Astrocyte (in vitro differentiated cells and primary cell): Measurements from ENCODE around the gene SAMD14. TPM values are rescaled to one million over a fixed set of nuclear protein-coding genes. Genes with fewer than 3 reads are reported as not detected.

Source experiments
- DNase-seq: peaks from one replicate; pipeline ENCODE4 v3.0.0-alpha.2; 2010; ENCODE audit warnings: low read depth
- FAIRE-seq: peaks from 2 replicates; lab custom pipeline; 2011; peaks lifted over from hg19 to GRCh38; lab: Jason Lieb, UNC
- H2AFZ ChIP-seq: 2 replicates; pipeline ENCODE4 v1.6.0; 2012; ENCODE audit warnings: low read depth, low read length, inconsistent platforms
- H3K27ac ChIP-seq: 2 replicates; pipeline ENCODE4 v1.5.1; 2011; ENCODE audit warnings: low read depth, low read length, inconsistent platforms
- H3K27me3 ChIP-seq: 2 replicates; pipeline ENCODE4 v1.6.0; 2011; ENCODE audit warnings: low read length, inconsistent platforms; ENCODE audit not compliant: insufficient read depth
- H3K36me3 ChIP-seq: 2 replicates; pipeline ENCODE4 v1.5.1; 2011; ENCODE audit warnings: low read length, inconsistent platforms; ENCODE audit not compliant: insufficient read depth
- H3K4me1 ChIP-seq: 2 replicates; pipeline ENCODE4 v1.5.1; 2011; ENCODE audit warnings: low read length, inconsistent platforms; ENCODE audit not compliant: insufficient read depth
- H3K4me2 ChIP-seq: 2 replicates; pipeline ENCODE4 v1.6.0; 2012; ENCODE audit warnings: low read length, inconsistent platforms
- H3K4me3 ChIP-seq: 2 replicates; pipeline ENCODE4 v1.5.1; 2011; ENCODE audit warnings: low read depth, mild to moderate bottlenecking, low read length, inconsistent platforms; ENCODE audit not compliant: insufficient read depth
- H3K79me2 ChIP-seq: 2 replicates; pipeline ENCODE4 v1.6.0; 2012; ENCODE audit warnings: mild to moderate bottlenecking, low read length, inconsistent platforms; ENCODE audit not compliant: insufficient read depth
- H3K9ac ChIP-seq: 2 replicates; pipeline ENCODE4 v1.6.0; 2012; ENCODE audit warnings: mild to moderate bottlenecking, low read length, inconsistent platforms
- H3K9me3 ChIP-seq: 2 replicates; pipeline ENCODE4 v1.5.1; 2012; ENCODE audit warnings: low read depth, mild to moderate bottlenecking, low read length, inconsistent platforms; ENCODE audit not compliant: insufficient read depth
- H4K20me1 ChIP-seq: 2 replicates; pipeline ENCODE4 v1.6.0; 2012; ENCODE audit warnings: low read length, inconsistent platforms; ENCODE audit not compliant: insufficient read depth
- H3K27ac Mint-ChIP-seq: one replicate; pipeline ENCODE4 v1.8.0; 2021; ENCODE audit warnings: mild to moderate bottlenecking, mixed read lengths; ENCODE audit not compliant: unreplicated experiment
- H3K27me3 Mint-ChIP-seq: one replicate; pipeline ENCODE4 v1.8.0; 2021; ENCODE audit warnings: low read depth, mixed read lengths; ENCODE audit not compliant: unreplicated experiment
- H3K36me3 Mint-ChIP-seq: one replicate; pipeline ENCODE4 v1.8.0; 2021; ENCODE audit warnings: low read depth, mixed read lengths; ENCODE audit not compliant: unreplicated experiment
- H3K4me1 Mint-ChIP-seq: one replicate; pipeline ENCODE4 v1.8.0; 2021; ENCODE audit warnings: low read depth, mixed read lengths; ENCODE audit not compliant: unreplicated experiment
- H3K4me3 Mint-ChIP-seq: one replicate; pipeline ENCODE4 v1.8.0; 2021; ENCODE audit warnings: mild to moderate bottlenecking, moderate library complexity, mixed read lengths; ENCODE audit not compliant: unreplicated experiment
- H3K9me3 Mint-ChIP-seq: one replicate; pipeline ENCODE4 v1.8.0; 2021; ENCODE audit warnings: mild to moderate bottlenecking, mixed read lengths; ENCODE audit not compliant: unreplicated experiment
- EZH2 ChIP-seq: IDR thresholded peaks from 2 replicates; pipeline ENCODE4 v1.6.1; 2012; ENCODE audit warnings: mild to moderate bottlenecking, low read length, inconsistent platforms; ENCODE audit not compliant: insufficient read depth
- total RNA-seq: library from RNA; stranded (reverse); gene quantifications from 2 replicates; pipeline ENCODE4 v1.2.1, GENCODE V29; 2021
- TF ChIP-seq, protein P1 (sequence below): IDR thresholded peaks from 2 replicates; pipeline ENCODE4 v1.5.1; 2011; ENCODE audit warnings: low read depth, mild to moderate bottlenecking, inconsistent platforms, low read length, moderate library complexity; ENCODE audit not compliant: insufficient read depth

SAMD14 gene
- total RNA-seq, 1 donor from 2014 or later: 10.8 TPM

DNA sequence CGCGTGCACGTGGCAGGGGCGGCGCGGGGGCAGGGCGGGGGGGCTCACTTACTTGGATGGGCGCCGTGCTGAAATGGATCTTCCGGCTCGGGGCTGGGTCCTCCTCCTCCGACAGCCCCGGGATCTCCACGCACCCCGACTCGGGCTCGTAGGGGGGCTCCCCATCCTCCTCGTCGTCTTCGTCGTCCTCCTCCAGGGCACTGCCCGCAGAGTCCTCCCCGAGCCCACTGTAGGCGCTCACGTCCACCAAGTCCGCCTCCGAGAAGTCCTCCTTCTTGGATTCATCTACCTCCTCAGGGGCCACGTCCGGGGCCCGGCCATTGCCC is 19.1 kb upstream of the SAMD14 start:
- Histone ChIP-seq H3K36me3 (peaks cover 9% of the 10 kb centered on the region), H2AFZ (no peak overlapping the region), H3K4me3 (peak overlapping the region; percentile 71), H3K9ac (peak overlapping the region; percentile 90), H4K20me1 (peaks cover 52% of the 10 kb centered on the region), H3K27me3 (no peaks in the 10 kb centered on the region), H3K4me2 (peak overlapping the region; percentile 89), H3K27ac (peak overlapping the region; percentile 72), H3K79me2 (peaks cover 66% of the 10 kb centered on the region), H3K9me3 (no peaks in the 10 kb centered on the region), H3K4me1 (peaks cover 39% of the 10 kb centered on the region)
- DNase-seq (no peak), FAIRE-seq (no peak)
- Mint-ChIP-seq H3K4me1 (peaks cover 14% of the 10 kb centered on the region), H3K27ac (no peak overlapping the region), H3K36me3 (peaks cover 12% of the 10 kb centered on the region), H3K27me3 (no peaks in the 10 kb centered on the region), H3K9me3 (no peaks in the 10 kb centered on the region), H3K4me3 (peak overlapping the region; percentile 91)
- TF ChIP-seq EZH2: no peak
- TF ChIP-seq, protein P1, sequence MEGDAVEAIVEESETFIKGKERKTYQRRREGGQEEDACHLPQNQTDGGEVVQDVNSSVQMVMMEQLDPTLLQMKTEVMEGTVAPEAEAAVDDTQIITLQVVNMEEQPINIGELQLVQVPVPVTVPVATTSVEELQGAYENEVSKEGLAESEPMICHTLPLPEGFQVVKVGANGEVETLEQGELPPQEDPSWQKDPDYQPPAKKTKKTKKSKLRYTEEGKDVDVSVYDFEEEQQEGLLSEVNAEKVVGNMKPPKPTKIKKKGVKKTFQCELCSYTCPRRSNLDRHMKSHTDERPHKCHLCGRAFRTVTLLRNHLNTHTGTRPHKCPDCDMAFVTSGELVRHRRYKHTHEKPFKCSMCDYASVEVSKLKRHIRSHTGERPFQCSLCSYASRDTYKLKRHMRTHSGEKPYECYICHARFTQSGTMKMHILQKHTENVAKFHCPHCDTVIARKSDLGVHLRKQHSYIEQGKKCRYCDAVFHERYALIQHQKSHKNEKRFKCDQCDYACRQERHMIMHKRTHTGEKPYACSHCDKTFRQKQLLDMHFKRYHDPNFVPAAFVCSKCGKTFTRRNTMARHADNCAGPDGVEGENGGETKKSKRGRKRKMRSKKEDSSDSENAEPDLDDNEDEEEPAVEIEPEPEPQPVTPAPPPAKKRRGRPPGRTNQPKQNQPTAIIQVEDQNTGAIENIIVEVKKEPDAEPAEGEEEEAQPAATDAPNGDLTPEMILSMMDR: no peak

DNA sequence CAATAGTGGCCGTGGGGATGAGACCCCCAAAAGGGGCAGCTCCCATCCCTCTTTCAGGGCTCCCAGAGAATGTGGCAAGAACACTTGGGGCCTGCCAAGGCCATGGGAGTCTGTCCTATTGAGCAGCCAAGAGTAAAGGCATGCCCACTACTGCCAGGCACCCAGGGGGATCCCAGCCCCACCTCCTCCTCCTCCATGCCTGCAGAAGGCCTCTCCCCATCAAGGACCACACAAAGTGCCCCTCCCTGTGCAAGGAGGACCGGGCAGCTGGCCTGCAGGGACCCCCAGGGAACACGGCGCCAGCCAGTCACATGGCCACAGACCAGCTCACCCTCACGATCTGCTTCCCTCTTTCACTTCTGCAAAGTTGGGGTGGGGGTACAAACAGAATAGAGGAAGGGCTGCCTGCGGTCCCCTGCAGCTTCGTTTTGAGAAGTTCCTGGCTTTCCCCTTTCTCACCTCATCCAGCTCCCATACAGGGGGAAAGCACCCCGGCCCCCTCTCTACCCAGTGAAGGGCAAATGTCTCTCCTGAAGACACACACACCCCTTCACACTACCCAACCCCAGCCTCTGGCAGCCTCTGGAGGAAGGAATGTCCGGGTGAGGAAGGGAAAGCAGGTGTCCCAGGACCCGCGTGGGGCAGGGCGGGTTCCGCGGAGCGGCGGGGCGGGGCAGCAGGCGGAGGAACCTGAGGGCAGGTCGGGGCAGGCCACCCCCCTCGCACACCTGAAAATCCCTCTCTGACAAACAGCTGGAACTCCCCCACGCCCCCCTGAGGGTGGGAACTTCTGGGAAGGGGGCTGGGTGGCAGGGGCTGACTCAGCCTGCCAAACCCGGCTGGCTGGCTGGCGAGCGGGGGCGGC is 18.5 kb upstream of the SAMD14 start:
- Mint-ChIP-seq H3K36me3 (peaks cover 14% of the 10 kb centered on the region), H3K27me3 (no peaks in the 10 kb centered on the region), H3K4me1 (peaks cover 14% of the 10 kb centered on the region), H3K27ac (peak overlapping the region; percentile 18), H3K4me3 (peak overlapping the region; percentile 92), H3K9me3 (no peaks in the 10 kb centered on the region)
- Histone ChIP-seq H3K4me3 (peak overlapping the region; percentile 71), H3K9ac (peak overlapping the region; percentile 71), H3K27me3 (no peaks in the 10 kb centered on the region), H3K9me3 (no peaks in the 10 kb centered on the region), H3K4me1 (peaks cover 39% of the 10 kb centered on the region), H2AFZ (no peak overlapping the region), H3K79me2 (peaks cover 72% of the 10 kb centered on the region), H4K20me1 (peaks cover 58% of the 10 kb centered on the region), H3K4me2 (peak overlapping the region; percentile 89), H3K27ac (peak overlapping the region; percentile 3), H3K36me3 (peaks cover 9% of the 10 kb centered on the region)
- FAIRE-seq: no peak
- TF ChIP-seq, protein P1: no peak
- no peak for TF ChIP-seq EZH2
- no peak for DNase-seq

GRCh38 chr17:50147841-50148225 is 17.9 kb upstream of the SAMD14 start:
- Histone ChIP-seq H3K9me3 (no peaks in the 10 kb centered on the region), H3K79me2 (peaks cover 78% of the 10 kb centered on the region), H3K9ac (peak overlapping the region; percentile 71), H4K20me1 (peaks cover 63% of the 10 kb centered on the region), H3K4me3 (peak overlapping the region; percentile 71), H3K27me3 (no peaks in the 10 kb centered on the region), H3K4me2 (peak overlapping the region; percentile 89), H3K27ac (peak overlapping the region; percentile 0), H3K36me3 (peaks cover 12% of the 10 kb centered on the region), H3K4me1 (peaks cover 39% of the 10 kb centered on the region), H2AFZ (no peak overlapping the region)
- Mint-ChIP-seq H3K36me3 (peaks cover 20% of the 10 kb centered on the region), H3K4me1 (peaks cover 14% of the 10 kb centered on the region), H3K4me3 (peak overlapping the region; percentile 92), H3K27me3 (no peaks in the 10 kb centered on the region), H3K9me3 (no peaks in the 10 kb centered on the region), H3K27ac (no peak overlapping the region)
- FAIRE-seq: no peak
- no peak for DNase-seq
- TF ChIP-seq, protein P1: no peak
- no peak for TF ChIP-seq EZH2
